Vagina (tissue), 2 donors: ENCODE measurements around the gene HEBP2.

Source experiments
- POLR2AphosphoS5 ChIP-seq, 2 donors: sonication (generic); formaldehyde crosslinking; IDR thresholded peaks; one replicate each; pipeline ENCODE4 v1.9.0; 2017; ENCODE audit warnings: antibody characterized with exemption in 2 of 2, mild to moderate bottlenecking in 2 of 2, low read depth in 1 of 2; ENCODE audit not compliant: insufficient read depth in 1 of 2
- TF ChIP-seq, protein P1 (sequence below), 3 experiments: fragments of 450-650 bp in 2 of 3; fragments of 200-600 bp in 1 of 3; sonication (generic) in 1 of 3; IDR thresholded peaks; one replicate each; pipeline ENCODE4 v1.5.1; 2017 to 2019; ENCODE audit warnings: antibody characterized with exemption in 3 of 3, mild to moderate bottlenecking in 2 of 3, moderate library complexity in 2 of 3

DNA sequence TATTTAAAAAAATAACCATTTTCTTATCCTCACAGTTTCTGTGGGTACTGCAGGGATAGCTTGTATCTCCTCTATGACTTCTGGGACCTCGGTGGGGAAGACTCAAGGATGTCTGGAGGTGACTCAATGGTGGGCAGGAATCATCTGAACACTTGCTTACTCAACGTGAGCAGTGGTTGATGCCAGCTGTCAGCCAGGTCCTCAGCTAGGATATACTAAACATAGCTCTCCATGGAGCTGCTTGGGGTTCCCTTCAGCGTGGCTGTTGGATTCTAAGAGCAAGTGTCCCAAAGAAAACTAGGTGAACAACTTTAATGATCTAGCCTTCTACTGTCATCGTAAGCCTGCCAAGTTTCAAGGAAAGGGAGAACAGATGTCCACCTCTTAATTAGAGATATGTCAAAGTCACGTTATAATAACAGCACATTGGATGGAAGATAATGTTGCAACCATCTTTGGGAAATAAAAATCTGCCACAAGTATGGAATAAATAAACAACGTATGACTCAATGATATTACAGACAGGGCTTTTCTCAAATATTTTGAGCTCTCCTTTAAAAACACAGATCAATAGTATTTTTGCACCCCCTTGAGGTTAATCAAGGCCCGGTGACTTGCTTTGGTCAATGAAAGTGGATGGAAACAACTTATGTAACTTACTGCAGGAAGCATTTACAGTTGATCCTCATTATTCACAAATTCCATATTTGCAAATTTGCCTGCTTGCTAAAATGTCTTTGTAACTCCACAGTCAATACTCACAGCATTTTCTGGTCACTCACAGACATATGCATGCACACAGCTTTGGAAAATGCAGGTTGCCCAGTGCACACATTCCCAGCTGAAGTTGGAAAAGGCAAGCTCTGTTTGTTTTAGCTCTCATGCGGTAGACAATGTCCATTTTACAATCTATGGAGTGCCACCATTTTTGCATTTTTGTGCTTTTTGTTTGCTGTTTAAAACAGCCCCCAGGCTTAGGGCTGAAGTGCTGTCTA lies 6.6 kb upstream of the HEBP2 start:
- TF ChIP-seq, protein P1, sequence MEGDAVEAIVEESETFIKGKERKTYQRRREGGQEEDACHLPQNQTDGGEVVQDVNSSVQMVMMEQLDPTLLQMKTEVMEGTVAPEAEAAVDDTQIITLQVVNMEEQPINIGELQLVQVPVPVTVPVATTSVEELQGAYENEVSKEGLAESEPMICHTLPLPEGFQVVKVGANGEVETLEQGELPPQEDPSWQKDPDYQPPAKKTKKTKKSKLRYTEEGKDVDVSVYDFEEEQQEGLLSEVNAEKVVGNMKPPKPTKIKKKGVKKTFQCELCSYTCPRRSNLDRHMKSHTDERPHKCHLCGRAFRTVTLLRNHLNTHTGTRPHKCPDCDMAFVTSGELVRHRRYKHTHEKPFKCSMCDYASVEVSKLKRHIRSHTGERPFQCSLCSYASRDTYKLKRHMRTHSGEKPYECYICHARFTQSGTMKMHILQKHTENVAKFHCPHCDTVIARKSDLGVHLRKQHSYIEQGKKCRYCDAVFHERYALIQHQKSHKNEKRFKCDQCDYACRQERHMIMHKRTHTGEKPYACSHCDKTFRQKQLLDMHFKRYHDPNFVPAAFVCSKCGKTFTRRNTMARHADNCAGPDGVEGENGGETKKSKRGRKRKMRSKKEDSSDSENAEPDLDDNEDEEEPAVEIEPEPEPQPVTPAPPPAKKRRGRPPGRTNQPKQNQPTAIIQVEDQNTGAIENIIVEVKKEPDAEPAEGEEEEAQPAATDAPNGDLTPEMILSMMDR (IDR thresholded peaks at IDR 0.05) = no peak
- TF ChIP-seq POLR2AphosphoS5 (IDR thresholded peaks at IDR 0.05; ENCODE audit: insufficient read depth in 1 of 2, low read depth in 1 of 2) = no peak
